ENCODE results near the gene ARL5B.

Gene ARL5B

GRCh38 chr10:18647945-18648344 lies 11.3 kb upstream of the ARL5B start:
- H3K9me3 ChIP-seq (ENCODE audit: control insufficient read depth, insufficient read depth, low read depth, low read length), result no peaks in the 10 kb centered on the region
- peaks cover 13 to 24% of the 10 kb centered on the region in 2 experiments for H3K36me3 ChIP-seq (ENCODE audit: control insufficient read depth in 2 of 2, insufficient read depth in 1 of 2, low read length in 2 of 2)
- TF ChIP-seq ZNF214 (tag by site-specific recombination; IDR thresholded peaks at IDR 0.05; ENCODE audit: borderline replicate concordance), result no peak
- no peak overlapping the region for H3K4me3 ChIP-seq (ENCODE audit: low read depth, low read length)
- no peaks in the 10 kb centered on the region; the same call in 1 of the 2 replicates for H3K4me1 ChIP-seq (ENCODE audit: control insufficient read depth, insufficient read depth, low read length)
- POLR2A ChIA-PET, result interaction anchor here (2.9 kb wide), 1 partner anchor 11 kb away, joined by 14 read pairs; the partner anchor contains the start of gene ARL5B
- CTCF ChIA-PET, result no interaction called here
- H3K27ac ChIP-seq (ENCODE audit: extremely low read depth, low read depth, low read length), result no peak overlapping the region

- TF ChIP-seq SCRT2 (tag by site-specific recombination; IDR thresholded peaks at IDR 0.05) (0 out of 2 replicates have a peak, but pooled peaks have one; percentile 29), PRDM10 (tag by site-specific recombination; IDR thresholded peaks at IDR 0.05) (peak; percentile 66), ZNF335 (tag by site-specific recombination; conservative IDR thresholded peaks at IDR 0.05) (peak; percentile 42), GLIS2 (tag by site-specific recombination; IDR thresholded peaks at IDR 0.05) (no peak), ZNF112 (tag by site-specific recombination; IDR thresholded peaks at IDR 0.05) (no peak)
- ChIA-PET CTCF (no interaction called here), POLR2A (interaction anchor here (2.9 kb wide), 1 partner anchor 10 kb away, joined by 14 read pairs; the partner anchor contains the start of gene ARL5B)
- Histone ChIP-seq H3K9me3 (ENCODE audit: control insufficient read depth, insufficient read depth, low read depth, low read length) (no peaks in the 10 kb centered on the region), H3K4me3 (ENCODE audit: low read depth, low read length) (peak overlapping the region; percentile 70), H3K4me1 (ENCODE audit: control insufficient read depth, insufficient read depth, low read length) (no peaks in the 10 kb centered on the region; the same call in 1 of the 2 replicates), H3K36me3 (ENCODE audit: control insufficient read depth in 2 of 2, insufficient read depth in 1 of 2, low read length in 2 of 2) (peaks cover 13 to 20% of the 10 kb centered on the region in 2 experiments), H3K27ac (ENCODE audit: extremely low read depth, low read depth, low read length) (no peak overlapping the region)
Observed at GRCh38 chr10:18649364-18649959, 9.8 kb upstream of the ARL5B start.

- ChIA-PET POLR2A (interaction anchor here (2.9 kb wide), 1 partner anchor 9 kb away, joined by 14 read pairs; the partner anchor contains the start of gene ARL5B), CTCF (interaction anchor here (0.6 kb wide), 1 partner anchor 23 kb away, joined by 3 read pairs; no protein-coding TSS in a partner anchor)
- peak overlapping the region; percentile 70 for H3K4me3 ChIP-seq (ENCODE audit: low read depth, low read length)
- H3K36me3 ChIP-seq (ENCODE audit: control insufficient read depth in 2 of 2, insufficient read depth in 1 of 2, low read length in 2 of 2), result peaks cover 9 to 18% of the 10 kb centered on the region in 2 experiments
- no peaks in the 10 kb centered on the region for H3K9me3 ChIP-seq (ENCODE audit: control insufficient read depth, insufficient read depth, low read depth, low read length)
- no peaks in the 10 kb centered on the region; the same call in 1 of the 2 replicates for H3K4me1 ChIP-seq (ENCODE audit: control insufficient read depth, insufficient read depth, low read length)
- no peak overlapping the region; the same call in 1 of the 2 replicates for H3K27ac ChIP-seq (ENCODE audit: extremely low read depth, low read depth, low read length)
- TF ChIP-seq PRDM4 (tag by site-specific recombination; IDR thresholded peaks at IDR 0.05) (no peak), PRDM6 (tag by site-specific recombination; IDR thresholded peaks at IDR 0.05) (0 out of 2 replicates have a peak, but pooled peaks have one; percentile 13), ZNF335 (tag by site-specific recombination; conservative IDR thresholded peaks at IDR 0.05) (0 out of 2 replicates have a peak, but pooled peaks have one; percentile 4)
Observed at GRCh38 chr10:18650404-18650997, 8.7 kb upstream of the ARL5B start.

Data from HEK293 (cell line).